Keratinocyte (primary cell): ENCODE data around the gene ZNF768. TPM values are rescaled to one million over a fixed set of nuclear protein-coding genes. Genes with fewer than 3 reads are reported as not detected.

Source experiments
- DNase-seq: peaks from one replicate; pipeline ENCODE4 v3.0.0-alpha.2; 2011; ENCODE audit warnings: low read depth, missing footprints, low spot score
- FAIRE-seq: peaks from 2 replicates; lab custom pipeline; 2011; peaks lifted over from hg19 to GRCh38; lab: Jason Lieb, UNC
- H2AFZ ChIP-seq: 2 replicates; pipeline ENCODE4 v1.6.0; 2012; ENCODE audit warnings: low read length, control low read depth, inconsistent platforms; ENCODE audit not compliant: control insufficient read depth
- H3K27ac ChIP-seq: 2 replicates; pipeline ENCODE4 v1.5.1; 2011; ENCODE audit warnings: low read length; ENCODE audit not compliant: control insufficient read depth, insufficient read depth
- H3K27me3 ChIP-seq: 3 replicates; pipeline ENCODE4 v1.6.0; 2011; ENCODE audit warnings: low read length; ENCODE audit not compliant: control insufficient read depth, insufficient read depth; ENCODE audit errors: extremely low read depth
- H3K36me3 ChIP-seq, 2 experiments: 2 replicates in 1 of 2; 3 replicates in 1 of 2; pipeline ENCODE4 v1.5.1; 2011; ENCODE audit warnings: low read length in 2 of 2, mild to moderate bottlenecking in 1 of 2; ENCODE audit not compliant: control insufficient read depth in 2 of 2, insufficient read depth in 2 of 2; ENCODE audit errors: extremely low read depth in 1 of 2
- H3K4me1 ChIP-seq: 3 replicates; pipeline ENCODE4 v1.5.1; 2011; ENCODE audit warnings: low read length; ENCODE audit not compliant: control insufficient read depth, insufficient read depth; ENCODE audit errors: extremely low read depth
- H3K4me2 ChIP-seq: 3 replicates; pipeline ENCODE4 v1.6.0; 2011; ENCODE audit warnings: low read depth, low read length; ENCODE audit not compliant: control insufficient read depth, insufficient read depth; ENCODE audit errors: extremely low read depth
- H3K4me3 ChIP-seq, 3 experiments: fragments of 200-600 bp in 1 of 3; sonication (generic) in 1 of 3; 2 replicates in 2 of 3; 3 replicates in 1 of 3; pipeline ENCODE4 v1.5.1; 2011 to 2016; ENCODE audit warnings: low read length in 3 of 3, mild to moderate bottlenecking in 3 of 3, control low read depth in 2 of 3, inconsistent platforms in 1 of 3, low read depth in 1 of 3, mixed read lengths in 1 of 3, mixed run types in 1 of 3, moderate library complexity in 1 of 3; ENCODE audit not compliant: control insufficient read depth in 2 of 3, insufficient read depth in 2 of 3; ENCODE audit errors: extremely low read depth in 1 of 3
- H3K79me2 ChIP-seq: 2 replicates; pipeline ENCODE4 v1.6.0; 2012; ENCODE audit warnings: low read length; ENCODE audit not compliant: control insufficient read depth, insufficient read depth
- H3K9ac ChIP-seq: 3 replicates; pipeline ENCODE4 v1.6.0; 2011; ENCODE audit warnings: low read length; ENCODE audit not compliant: control insufficient read depth, insufficient read depth; ENCODE audit errors: extremely low read depth
- H3K9me1 ChIP-seq: 3 replicates; pipeline ENCODE4 v1.6.0; 2011; ENCODE audit warnings: low read length; ENCODE audit not compliant: control insufficient read depth, insufficient read depth; ENCODE audit errors: extremely low read depth
- H3K9me3 ChIP-seq: 2 replicates; pipeline ENCODE4 v1.5.1; 2012; ENCODE audit warnings: low read depth, low read length; ENCODE audit not compliant: control insufficient read depth
- H4K20me1 ChIP-seq: 3 replicates; pipeline ENCODE4 v1.6.0; 2011; ENCODE audit warnings: low read length; ENCODE audit not compliant: control insufficient read depth, insufficient read depth; ENCODE audit errors: extremely low read depth
- CTCF ChIP-seq, 3 experiments: IDR thresholded peaks in 1 of 3; conservative IDR thresholded peaks in 1 of 3; optimal IDR thresholded peaks in 1 of 3; 2 replicates in 2 of 3; 3 replicates in 1 of 3; pipeline versions ENCODE3 to v1.5.1; 2011; ENCODE audit warnings: low read length in 3 of 3, mild to moderate bottlenecking in 3 of 3, moderate library complexity in 2 of 3, control low read depth in 1 of 3, inconsistent platforms in 1 of 3; ENCODE audit not compliant: insufficient read depth in 2 of 3; ENCODE audit errors: extremely low read depth in 1 of 3
- EZH2 ChIP-seq: IDR thresholded peaks from one replicate; pipeline ENCODE4 v1.6.1; 2012; ENCODE audit warnings: inconsistent platforms, mild to moderate bottlenecking, low read length, moderate library complexity
- dilution Hi-C: fragments of 300-500 bp; cut with MboI; formaldehyde crosslinking; loops from one replicate; pipeline ENCODE4 v1.7.0; 2020; ENCODE audit warnings: low sequenced_read_pairs; ENCODE audit not compliant: extremely low pct_ligation_motif_present
- polyA plus RNA-seq, 5 experiments: library from polyadenylated mRNA; depleted of rRNA in 3 of 5; stranded (reverse) in 3 of 5; stranded (forward) in 1 of 5; unstranded in 1 of 5; fragments of >200 nt; gene quantifications; 1 replicate in 1 of 5; 2 replicates in 3 of 5; 3 replicates in 1 of 5; pipeline versions ENCODE4 v1.2.1 to v1.2.3, GENCODE V29; 2011 to 2012; ENCODE audit warnings: missing spikeins in 2 of 5, low read depth in 1 of 5, low replicate concordance in 1 of 5

Gene ZNF768
- polyA plus RNA-seq, 1 donor (not counting 4 experiments of a cell fraction or from before 2014, with no cell fraction given) = 10.9 TPM

- Histone ChIP-seq H3K4me3 (no peak overlapping the region), H4K20me1 (no peaks in the 10 kb centered on the region), H3K4me1 (no peaks in the 10 kb centered on the region), H3K36me3 (no peaks in the 10 kb centered on the region), H3K27me3 (no peaks in the 10 kb centered on the region), H3K9ac (no peak overlapping the region), H3K79me2 (no peaks in the 10 kb centered on the region), H3K9me1 (no peaks in the 10 kb centered on the region), H3K9me3 (no peaks in the 10 kb centered on the region), H2AFZ (no peak overlapping the region), H3K4me2 (no peak overlapping the region), H3K27ac (no peak overlapping the region)
- FAIRE-seq (no peak), DNase-seq (no peak)
- dilution Hi-C loops = no loop called here
- TF ChIP-seq CTCF (optimal IDR thresholded peaks at IDR 0.05 in 1 of 3, IDR thresholded peaks at IDR 0.05 in 1 of 3, conservative IDR thresholded peaks at IDR 0.05 in 1 of 3; ENCODE audit: extremely low read depth in 1 of 3, insufficient read depth in 2 of 3, low read length in 3 of 3) (no peak), EZH2 (no peak)
Observed at GRCh38 chr16:30503403-30504296, 22.7 kb downstream of the ZNF768 start.

- Histone ChIP-seq H4K20me1 (no peaks in the 10 kb centered on the region), H3K27ac (no peak overlapping the region), H3K4me2 (no peak overlapping the region), H2AFZ (no peak overlapping the region), H3K27me3 (peaks cover 6% of the 10 kb centered on the region), H3K9ac (no peak overlapping the region), H3K79me2 (no peaks in the 10 kb centered on the region), H3K4me3 (no peak overlapping the region), H3K4me1 (peaks cover 2% of the 10 kb centered on the region), H3K9me1 (no peaks in the 10 kb centered on the region), H3K9me3 (no peaks in the 10 kb centered on the region), H3K36me3 (no peaks in the 10 kb centered on the region)
- TF ChIP-seq EZH2 (no peak), CTCF (optimal IDR thresholded peaks at IDR 0.05 in 1 of 3, IDR thresholded peaks at IDR 0.05 in 1 of 3, conservative IDR thresholded peaks at IDR 0.05 in 1 of 3; ENCODE audit: extremely low read depth in 1 of 3, insufficient read depth in 2 of 3, low read length in 3 of 3) (no peak)
- dilution Hi-C loops = no loop called here
- no peak for DNase-seq
- FAIRE-seq = no peak
Observed at GRCh38 chr16:30499284-30499683, 27.1 kb downstream of the ZNF768 start.
